ENCODE results near the gene RXRG. TPM values are rescaled to one million over a fixed set of nuclear protein-coding genes. Genes with fewer than 3 reads are reported as not detected.
A peak's percentile ranks its signal among the peaks of the same experiment; 100 is the strongest.

Gene RXRG
- total RNA-seq, 6 experiments from 2014 or later: 0.26 to 0.32 TPM; not detected in 4

DNA sequence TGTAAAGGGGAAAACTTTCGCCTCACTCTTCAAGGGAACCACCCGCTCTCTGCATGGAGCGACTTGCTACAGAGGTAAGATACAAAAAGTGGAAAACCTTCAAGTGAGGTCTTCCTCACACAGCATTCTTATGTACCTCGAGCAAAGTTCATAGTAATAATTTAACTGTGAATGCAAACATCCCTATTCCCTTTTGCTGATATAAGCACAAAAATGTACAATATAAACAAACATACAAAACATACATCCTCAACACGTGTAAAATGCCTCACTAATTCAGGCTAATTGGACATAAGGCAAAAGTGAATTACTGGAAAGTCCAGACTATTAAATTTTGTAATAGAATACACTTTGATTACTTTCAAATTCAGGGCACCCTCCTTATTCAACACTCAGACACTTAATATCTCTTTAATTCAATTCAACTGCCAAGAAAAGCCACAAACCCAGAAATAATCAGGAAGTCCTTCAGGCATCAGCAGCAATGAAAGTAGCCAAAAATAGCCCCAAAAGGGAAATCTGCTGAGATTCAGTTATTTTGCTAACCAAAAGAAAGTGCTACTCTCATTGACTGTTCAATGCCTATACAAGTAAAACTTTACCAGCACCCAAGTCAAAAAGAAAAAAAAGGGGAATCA lies 73.2 kb downstream of the RXRG start:
- intact Hi-C loops (cut with DNase I): loop anchor here in 1 of 2 donors (10.0 kb wide), 1 partner anchor 237 kb away; no protein-coding TSS in a partner anchor
- Histone ChIP-seq H3K36me3 (no peaks in the 10 kb centered on the region), H3K4me1 (peaks cover 0 to 10% (median under 1%) of the 10 kb centered on the region in 4 donors), H3K27me3 (no peaks in the 10 kb centered on the region), H3K9me3 (no peaks in the 10 kb centered on the region), H3K4me3 (no peak overlapping the region), H3K27ac (no peak overlapping the region)
- WGBS (ENCODE audit: insufficient coverage, low coverage, low lambda C conversion rate, missing lambda C conversion rate): 43% methylated on average over 5 of the region's 5 CpGs
- no peak for TF ChIP-seq POLR2A (IDR thresholded peaks at IDR 0.05)
- TF ChIP-seq, protein P1, sequence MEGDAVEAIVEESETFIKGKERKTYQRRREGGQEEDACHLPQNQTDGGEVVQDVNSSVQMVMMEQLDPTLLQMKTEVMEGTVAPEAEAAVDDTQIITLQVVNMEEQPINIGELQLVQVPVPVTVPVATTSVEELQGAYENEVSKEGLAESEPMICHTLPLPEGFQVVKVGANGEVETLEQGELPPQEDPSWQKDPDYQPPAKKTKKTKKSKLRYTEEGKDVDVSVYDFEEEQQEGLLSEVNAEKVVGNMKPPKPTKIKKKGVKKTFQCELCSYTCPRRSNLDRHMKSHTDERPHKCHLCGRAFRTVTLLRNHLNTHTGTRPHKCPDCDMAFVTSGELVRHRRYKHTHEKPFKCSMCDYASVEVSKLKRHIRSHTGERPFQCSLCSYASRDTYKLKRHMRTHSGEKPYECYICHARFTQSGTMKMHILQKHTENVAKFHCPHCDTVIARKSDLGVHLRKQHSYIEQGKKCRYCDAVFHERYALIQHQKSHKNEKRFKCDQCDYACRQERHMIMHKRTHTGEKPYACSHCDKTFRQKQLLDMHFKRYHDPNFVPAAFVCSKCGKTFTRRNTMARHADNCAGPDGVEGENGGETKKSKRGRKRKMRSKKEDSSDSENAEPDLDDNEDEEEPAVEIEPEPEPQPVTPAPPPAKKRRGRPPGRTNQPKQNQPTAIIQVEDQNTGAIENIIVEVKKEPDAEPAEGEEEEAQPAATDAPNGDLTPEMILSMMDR (IDR thresholded peaks at IDR 0.05): no peak
- ATAC-seq (peak in 1 of 4 donors; percentile 5), DNase-seq (no peak)

GRCh38 chr1:165369255-165369848 lies 75.6 kb downstream of the RXRG start:
- ATAC-seq: peak; percentile 81 to 86 (median 83)
- no peak for TF ChIP-seq POLR2A (IDR thresholded peaks at IDR 0.05)
- TF ChIP-seq, protein P1 (IDR thresholded peaks at IDR 0.05): peak; percentile 83 to 94 (median 90)
- peak; percentile 58 to 70 (median 58) for DNase-seq
- no peaks in the 10 kb centered on the region for H3K36me3 ChIP-seq
- H3K27ac ChIP-seq: no peak overlapping the region
- intact Hi-C loops (cut with DNase I): loop anchor here (5.0 to 10.0 kb wide), 2 partner anchors 105 to 222 kb away; no protein-coding TSS in a partner anchor
- no peaks in the 10 kb centered on the region for H3K4me1 ChIP-seq
- 15% methylated on average over 8 of the region's 9 CpGs for WGBS (ENCODE audit: insufficient coverage, low coverage, low lambda C conversion rate, missing lambda C conversion rate)
- no peaks in the 10 kb centered on the region for H3K9me3 ChIP-seq
- no peaks in the 10 kb centered on the region for H3K27me3 ChIP-seq
- H3K4me3 ChIP-seq: no peak overlapping the region

DNA sequence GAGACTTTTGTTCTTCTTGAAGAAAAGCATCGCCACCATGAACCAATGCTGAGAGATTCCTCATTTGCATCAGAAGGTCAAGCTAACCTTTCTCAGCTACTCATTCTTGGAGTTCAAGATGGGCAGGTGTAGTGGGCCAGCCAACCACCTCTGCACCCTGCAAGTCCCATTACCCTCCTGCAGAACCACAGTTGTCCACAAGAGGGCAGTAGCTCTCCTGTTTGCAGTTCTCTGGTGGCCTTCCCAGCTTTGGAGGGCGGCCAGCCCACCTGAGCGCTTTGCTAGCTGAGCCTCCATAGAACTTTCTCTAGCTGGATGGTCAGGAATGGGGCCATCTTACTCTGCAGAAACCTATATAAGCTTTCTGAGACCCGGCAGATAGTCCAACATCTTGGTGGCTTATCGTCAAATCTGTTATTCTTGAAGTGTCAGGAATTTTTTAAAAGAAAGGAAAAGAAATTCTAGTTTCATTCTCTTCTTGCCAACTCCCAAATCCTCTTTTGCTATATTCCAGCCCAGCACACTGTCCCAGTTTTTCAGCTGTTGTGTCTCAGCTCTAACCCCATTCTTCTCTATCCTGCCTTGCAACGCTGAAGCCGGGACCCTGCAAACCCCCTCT lies 77.4 kb downstream of the RXRG start:
- intact Hi-C loops (cut with DNase I): loop anchor here (5.0 to 10.0 kb wide), 2 partner anchors 103 to 220 kb away; no protein-coding TSS in a partner anchor
- H3K9me3 ChIP-seq: no peaks in the 10 kb centered on the region
- peak; percentile 72 to 90 (median 75) for DNase-seq
- H3K36me3 ChIP-seq: no peaks in the 10 kb centered on the region
- H3K27ac ChIP-seq: no peak overlapping the region
- TF ChIP-seq, protein P1 (IDR thresholded peaks at IDR 0.05): peak; percentile 78 to 98 (median 93)
- no peak for TF ChIP-seq POLR2A (IDR thresholded peaks at IDR 0.05)
- ATAC-seq: peak; percentile 74 to 85 (median 83)
- 37% methylated on average over 7 of the region's 7 CpGs for WGBS (ENCODE audit: insufficient coverage, low coverage, low lambda C conversion rate, missing lambda C conversion rate)
- H3K4me1 ChIP-seq: no peaks in the 10 kb centered on the region
- no peaks in the 10 kb centered on the region for H3K27me3 ChIP-seq
- no peak overlapping the region for H3K4me3 ChIP-seq

- no peak for DNase-seq
- WGBS (ENCODE audit: insufficient coverage, low coverage, low lambda C conversion rate, missing lambda C conversion rate): 51% methylated on average over 2 of the region's 2 CpGs
- no peaks in the 10 kb centered on the region for H3K4me1 ChIP-seq
- H3K4me3 ChIP-seq: no peak overlapping the region
- TF ChIP-seq, protein P1 (IDR thresholded peaks at IDR 0.05): no peak
- no peak for TF ChIP-seq POLR2A (IDR thresholded peaks at IDR 0.05)
- no peak overlapping the region for H3K27ac ChIP-seq
- no peaks in the 10 kb centered on the region for H3K36me3 ChIP-seq
- ATAC-seq: no peak
- no peaks in the 10 kb centered on the region for H3K27me3 ChIP-seq
- intact Hi-C loops (cut with DNase I): loop anchor here (5.0 to 10.0 kb wide), 2 partner anchors 101 to 218 kb away; no protein-coding TSS in a partner anchor
- no peaks in the 10 kb centered on the region for H3K9me3 ChIP-seq
Observed at GRCh38 chr1:165365341-165365740, 79.6 kb downstream of the RXRG start.

Measured in right lobe of liver (tissue), 6 donors.